ENCODE measurements around the gene COL1A1.
A peak's percentile ranks its signal among the peaks of the same experiment; 100 is the strongest.

The COL1A1 gene

GRCh38 chr17:50172130-50172529 is 29.3 kb downstream of the COL1A1 start:
- no peak for DNase-seq (ENCODE audit: low spot score)

GRCh38 chr17:50171371-50172071 is 29.9 kb downstream of the COL1A1 start:
- no peak for DNase-seq (ENCODE audit: low spot score)

DNA sequence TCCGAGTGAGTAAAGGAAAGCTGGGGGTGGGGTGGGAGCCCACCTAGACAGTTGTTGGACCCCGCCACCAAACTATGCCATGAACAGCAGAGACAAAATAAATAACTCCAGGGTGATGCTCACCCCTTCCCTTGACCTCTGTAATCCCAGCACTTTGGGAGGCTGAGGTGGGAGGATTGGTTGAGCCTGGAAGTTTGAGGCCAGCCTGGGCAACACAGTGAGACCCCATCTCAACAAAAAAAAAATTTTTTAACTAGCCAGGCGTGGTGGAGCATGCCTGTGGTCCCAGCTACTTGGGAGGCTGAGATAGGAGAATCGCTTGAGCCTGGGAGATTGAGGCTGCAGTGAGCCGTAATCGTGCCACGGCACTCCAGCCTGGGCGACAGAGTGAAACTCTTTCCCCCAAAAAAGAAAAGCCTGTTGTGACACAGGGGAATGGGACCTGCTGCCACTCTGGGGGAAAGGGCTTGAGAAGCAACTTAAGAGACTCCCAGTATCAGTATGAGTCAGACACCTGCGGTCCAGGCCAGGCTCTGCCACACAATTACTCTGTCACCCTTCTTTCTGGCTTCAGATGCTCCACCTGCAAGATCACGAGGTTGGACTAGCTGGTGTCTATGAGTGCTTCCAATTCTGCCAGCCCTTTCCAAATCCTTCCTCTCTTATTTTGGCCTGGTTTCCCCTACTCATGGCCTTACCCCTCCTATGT is 30.6 kb downstream of the COL1A1 start:
- no peak for DNase-seq (ENCODE audit: low spot score)

DNA sequence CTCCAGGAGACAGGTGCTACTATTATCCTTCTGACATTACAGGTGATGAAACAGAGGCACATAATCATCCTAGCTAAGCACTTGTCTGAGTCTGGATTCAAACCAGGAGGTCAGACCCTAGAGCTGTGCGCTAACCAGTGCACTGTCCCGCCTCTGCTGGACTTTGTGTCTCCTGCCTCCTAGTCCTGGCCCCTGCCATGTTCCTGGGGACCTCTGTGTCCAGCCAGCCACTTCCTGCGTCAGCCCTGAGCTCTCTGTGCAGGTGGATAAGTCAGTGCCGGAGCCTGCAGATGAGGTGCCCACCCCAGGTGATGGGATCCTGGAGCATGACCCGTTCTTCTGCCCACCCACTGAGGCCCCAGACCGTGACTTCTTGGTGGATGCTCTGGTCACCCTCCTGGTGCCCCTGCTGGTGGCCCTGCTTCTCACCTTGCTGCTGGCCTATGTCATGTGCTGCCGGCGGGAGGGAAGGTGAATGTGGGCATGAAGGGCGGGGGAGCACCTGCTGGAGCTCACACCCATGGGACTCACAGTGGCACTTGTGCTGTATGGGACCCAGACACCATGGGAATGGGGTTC is 31.5 kb downstream of the COL1A1 start:
- DNase-seq (ENCODE audit: low spot score), result no peak

- peak; percentile 74 for DNase-seq (ENCODE audit: low spot score)
Measured at GRCh38 chr17:50169121-50169764, 32.2 kb downstream of the COL1A1 start.

- DNase-seq (ENCODE audit: low spot score), result no peak
Measured at GRCh38 chr17:50168319-50168718, 33.1 kb downstream of the COL1A1 start.

GRCh38 chr17:50167371-50167770 is 34.1 kb downstream of the COL1A1 start:
- DNase-seq (ENCODE audit: low spot score), result no peak

DNA sequence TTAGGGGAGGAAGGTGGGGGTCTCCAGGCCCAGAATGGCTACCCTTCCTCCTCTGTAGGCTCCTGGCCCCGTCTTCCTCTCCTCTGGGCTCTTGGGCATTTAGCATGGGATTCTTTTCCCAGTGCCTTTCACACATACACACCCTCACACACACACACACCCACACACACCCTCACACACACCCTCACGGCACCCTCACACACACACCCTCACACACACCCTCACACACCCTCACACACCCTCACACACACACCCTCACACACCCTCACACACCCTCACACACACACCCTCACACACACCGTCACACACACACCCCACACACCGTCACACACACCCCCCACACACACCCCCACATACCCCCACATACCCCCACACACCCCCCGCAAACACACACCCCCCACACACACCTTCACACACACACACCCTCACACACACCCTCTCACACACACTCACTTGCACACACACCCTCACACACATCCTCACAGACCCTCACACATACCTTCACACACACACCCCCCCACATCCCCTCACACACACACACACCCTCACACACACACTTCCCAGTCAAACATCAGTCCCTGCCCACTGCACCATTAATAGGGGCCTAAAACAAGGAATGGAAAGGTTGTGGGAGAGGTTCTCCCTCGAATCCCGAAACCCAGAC is 34.8 kb downstream of the COL1A1 start:
- DNase-seq (ENCODE audit: low spot score), result no peak

GRCh38 chr17:50165867-50166517 is 35.4 kb downstream of the COL1A1 start, which contains the start of gene SGCA:
Gene SGCA, plus strand, starts transcription at chr17:50166005. Its CDS starts 36 bp downstream, at chr17:50166041.
- DNase-seq (ENCODE audit: low spot score), result no peak

- no peak for DNase-seq (ENCODE audit: low spot score)
Measured at GRCh38 chr17:50165466-50165865, 36.0 kb downstream of the COL1A1 start.

- DNase-seq (ENCODE audit: low spot score), result no peak
Measured at GRCh38 chr17:50165066-50165465, 36.4 kb downstream of the COL1A1 start.

- no peak for DNase-seq (ENCODE audit: low spot score)
Measured at GRCh38 chr17:50164697-50164988, 36.8 kb downstream of the COL1A1 start.

DNA sequence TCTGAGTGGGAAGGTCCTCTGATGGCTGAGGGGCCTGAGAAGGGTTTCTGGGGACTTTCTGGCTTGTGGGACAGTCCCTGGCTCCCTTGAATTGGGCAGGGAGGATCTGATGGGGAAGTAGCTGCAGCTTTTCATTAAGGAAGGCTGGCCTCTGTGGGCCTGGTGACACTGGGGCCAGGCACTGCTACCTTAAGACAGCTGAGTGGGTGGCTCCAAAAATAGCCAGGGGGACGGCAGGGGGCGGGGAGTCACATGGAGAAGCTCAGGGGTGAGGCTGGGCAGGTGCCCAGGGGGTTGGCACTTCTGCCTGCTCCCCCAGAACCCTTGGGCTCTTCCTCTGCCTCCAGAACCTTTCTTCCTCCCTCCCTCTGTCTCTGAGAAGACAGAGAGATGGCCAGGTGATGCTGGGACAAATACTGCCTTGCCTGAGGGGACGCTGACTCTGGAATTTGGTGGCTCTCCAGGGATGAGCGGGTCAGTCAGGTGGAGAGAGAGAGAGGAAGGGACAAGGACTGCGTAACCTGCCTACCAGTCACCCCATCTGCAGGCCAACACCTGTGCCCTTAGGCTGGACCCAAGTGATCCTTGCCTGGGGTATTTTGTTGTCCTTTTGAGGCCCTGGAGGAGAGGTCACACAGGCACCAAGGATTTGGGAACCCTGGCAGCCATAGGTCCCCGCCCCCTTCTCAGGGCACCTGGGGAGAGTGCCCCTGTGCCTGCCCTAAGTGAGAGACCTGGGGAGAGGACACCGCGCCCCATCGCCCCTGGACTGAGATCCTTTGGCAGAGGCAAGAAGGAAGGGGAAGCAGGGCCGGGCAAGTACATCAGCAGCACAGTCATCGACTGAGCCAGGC is 37.4 kb downstream of the COL1A1 start:
- DNase-seq (ENCODE audit: low spot score), result no peak

DNA sequence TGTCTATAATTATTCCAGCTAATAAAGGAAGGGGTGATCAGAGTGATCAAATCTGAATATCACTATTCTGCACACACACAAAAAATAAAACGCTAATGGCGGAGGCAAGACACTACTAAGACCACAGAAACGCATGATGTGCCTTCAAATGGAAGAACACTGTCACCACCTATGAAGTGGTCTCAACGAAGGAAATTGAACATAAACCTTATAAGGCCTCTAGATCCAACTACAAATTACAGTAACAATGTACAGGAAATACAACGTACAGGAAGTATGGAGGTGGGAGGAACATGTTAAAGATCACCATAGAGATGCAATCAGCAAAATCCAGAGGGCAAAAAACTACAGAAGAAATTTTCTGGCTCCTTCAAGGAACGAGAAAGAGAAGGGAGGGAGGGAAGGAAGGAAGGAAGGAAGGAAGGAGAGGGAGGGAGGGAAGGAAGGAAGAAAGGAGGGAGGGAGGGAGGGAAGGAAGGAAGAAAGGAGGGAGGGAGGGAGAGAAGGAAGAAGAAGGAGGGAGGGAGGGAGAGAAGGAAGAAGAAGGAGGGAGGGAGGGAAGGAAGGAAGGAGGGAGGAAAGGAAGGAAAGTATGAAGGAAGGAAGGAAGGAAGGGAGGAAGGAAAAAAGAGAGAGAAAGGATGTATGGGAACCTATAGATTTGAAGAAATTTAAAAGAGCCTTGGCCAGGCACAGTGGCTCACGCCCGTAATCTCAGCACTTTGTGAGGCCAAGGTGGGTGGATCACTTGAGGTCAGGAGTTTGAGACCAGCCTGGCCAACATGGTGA is 38.8 kb downstream of the COL1A1 start:
- no peak for DNase-seq (ENCODE audit: low spot score)

DNA sequence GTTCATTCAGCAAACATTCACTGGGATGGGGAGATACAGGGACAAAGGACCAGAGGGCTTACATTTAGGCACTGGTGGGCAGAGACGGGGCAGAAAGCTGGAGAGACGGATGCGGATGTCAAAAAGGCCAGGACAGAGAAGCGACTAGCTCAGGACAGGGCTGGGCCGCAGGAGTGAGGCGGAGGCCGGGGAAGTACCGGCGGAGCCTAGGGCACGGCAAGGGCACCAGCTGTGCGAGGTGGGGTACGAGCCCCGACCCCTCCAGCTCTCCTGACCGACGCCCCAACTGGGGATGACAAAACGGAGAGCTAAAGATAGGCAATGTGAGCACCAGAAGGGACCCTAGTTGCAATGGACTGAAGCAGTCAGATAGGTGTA is 39.5 kb downstream of the COL1A1 start:
- DNase-seq (ENCODE audit: low spot score), result no peak

- DNase-seq (ENCODE audit: low spot score), result peak; percentile 99
Measured at GRCh38 chr17:50161023-50161910, 40.2 kb downstream of the COL1A1 start.

DNA sequence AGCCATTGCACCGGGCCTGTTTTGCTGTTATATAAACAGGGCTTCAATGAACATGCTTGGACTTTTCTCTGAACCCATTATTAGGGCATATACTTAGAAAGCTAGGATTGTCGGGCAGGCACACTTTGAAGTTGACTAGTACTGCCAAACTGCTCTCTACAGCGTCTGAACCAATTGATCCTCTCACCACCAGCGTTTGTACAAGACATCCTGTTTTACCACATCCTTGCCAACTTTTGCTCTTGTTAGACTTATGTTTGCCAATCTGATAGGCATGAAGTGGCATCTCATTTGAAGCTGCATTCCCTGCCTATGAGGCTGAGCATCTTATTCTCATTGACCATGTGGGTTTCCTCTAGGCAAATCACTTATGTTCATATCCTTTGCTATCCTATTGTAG is 43.5 kb downstream of the COL1A1 start:
- DNase-seq (ENCODE audit: low spot score), result no peak

- no peak for DNase-seq (ENCODE audit: low spot score)
Measured at GRCh38 chr17:50155115-50155819, 46.2 kb downstream of the COL1A1 start.

GRCh38 chr17:50154604-50155003 is 46.8 kb downstream of the COL1A1 start:
- DNase-seq (ENCODE audit: low spot score), result no peak

Measured in AG08396 (cell line).